PFSK-1 (cell line): Measurements from ENCODE around the gene IGLON5.

Experiments used
- SIN3A ChIP-seq: IDR thresholded peaks from 2 replicates; pipeline ENCODE4 v1.6.1; 2012; ENCODE audit warnings: mild to moderate bottlenecking, low read length, moderate library complexity, borderline replicate concordance; ENCODE audit not compliant: insufficient read depth
- TAF1 ChIP-seq: IDR thresholded peaks from 2 replicates; pipeline ENCODE4 v1.6.1; 2012; ENCODE audit warnings: low read length, control low read depth, borderline replicate concordance; ENCODE audit not compliant: insufficient read depth
- TF ChIP-seq, protein P1 (sequence below), 2 experiments: IDR thresholded peaks; 2 replicates each; pipeline versions ENCODE4 v1.6.1 to v1.8.0; 2011 to 2012; ENCODE audit warnings: low read depth in 2 of 2, low read length in 2 of 2, control low read depth in 1 of 2, inconsistent platforms in 1 of 2, mild to moderate bottlenecking in 1 of 2, moderate library complexity in 1 of 2; ENCODE audit not compliant: insufficient read depth in 1 of 2

DNA sequence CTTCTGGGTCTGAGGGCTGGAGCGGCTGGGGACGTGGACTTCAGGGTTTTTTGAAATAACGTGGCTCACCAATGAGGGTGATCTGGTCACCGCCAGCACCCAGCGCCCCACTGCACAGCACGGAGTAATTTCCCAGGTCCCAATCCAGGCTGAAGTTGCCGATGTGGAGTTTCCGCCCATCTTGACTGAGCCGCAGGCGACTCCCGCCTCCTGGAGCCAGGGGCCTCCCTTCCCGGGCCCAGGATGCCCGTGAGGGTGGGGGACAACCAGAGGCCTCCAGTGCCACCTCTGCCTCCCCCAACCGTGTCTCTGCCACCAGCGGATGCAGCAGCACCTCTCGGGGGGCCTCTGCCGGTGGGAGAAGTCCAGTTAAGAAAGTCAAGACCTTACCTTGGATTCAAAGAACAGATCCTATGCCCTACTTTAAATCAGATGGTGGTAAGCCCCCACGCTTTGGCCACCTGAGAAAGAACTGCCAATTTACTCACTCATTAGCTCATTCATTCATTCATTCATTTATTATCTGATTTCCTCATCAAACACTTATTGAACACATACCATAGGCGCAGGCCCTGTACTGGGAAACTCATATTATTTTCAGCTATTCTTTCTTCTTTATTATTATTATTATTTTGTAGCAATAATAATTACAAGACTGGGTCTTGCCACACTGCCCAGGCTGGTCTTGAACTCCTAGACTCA lies 26.6 kb downstream of the IGLON5 start:
- TF ChIP-seq TAF1 (no peak), SIN3A (no peak)
- TF ChIP-seq, protein P1, sequence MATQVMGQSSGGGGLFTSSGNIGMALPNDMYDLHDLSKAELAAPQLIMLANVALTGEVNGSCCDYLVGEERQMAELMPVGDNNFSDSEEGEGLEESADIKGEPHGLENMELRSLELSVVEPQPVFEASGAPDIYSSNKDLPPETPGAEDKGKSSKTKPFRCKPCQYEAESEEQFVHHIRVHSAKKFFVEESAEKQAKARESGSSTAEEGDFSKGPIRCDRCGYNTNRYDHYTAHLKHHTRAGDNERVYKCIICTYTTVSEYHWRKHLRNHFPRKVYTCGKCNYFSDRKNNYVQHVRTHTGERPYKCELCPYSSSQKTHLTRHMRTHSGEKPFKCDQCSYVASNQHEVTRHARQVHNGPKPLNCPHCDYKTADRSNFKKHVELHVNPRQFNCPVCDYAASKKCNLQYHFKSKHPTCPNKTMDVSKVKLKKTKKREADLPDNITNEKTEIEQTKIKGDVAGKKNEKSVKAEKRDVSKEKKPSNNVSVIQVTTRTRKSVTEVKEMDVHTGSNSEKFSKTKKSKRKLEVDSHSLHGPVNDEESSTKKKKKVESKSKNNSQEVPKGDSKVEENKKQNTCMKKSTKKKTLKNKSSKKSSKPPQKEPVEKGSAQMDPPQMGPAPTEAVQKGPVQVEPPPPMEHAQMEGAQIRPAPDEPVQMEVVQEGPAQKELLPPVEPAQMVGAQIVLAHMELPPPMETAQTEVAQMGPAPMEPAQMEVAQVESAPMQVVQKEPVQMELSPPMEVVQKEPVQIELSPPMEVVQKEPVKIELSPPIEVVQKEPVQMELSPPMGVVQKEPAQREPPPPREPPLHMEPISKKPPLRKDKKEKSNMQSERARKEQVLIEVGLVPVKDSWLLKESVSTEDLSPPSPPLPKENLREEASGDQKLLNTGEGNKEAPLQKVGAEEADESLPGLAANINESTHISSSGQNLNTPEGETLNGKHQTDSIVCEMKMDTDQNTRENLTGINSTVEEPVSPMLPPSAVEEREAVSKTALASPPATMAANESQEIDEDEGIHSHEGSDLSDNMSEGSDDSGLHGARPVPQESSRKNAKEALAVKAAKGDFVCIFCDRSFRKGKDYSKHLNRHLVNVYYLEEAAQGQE (IDR thresholded peaks at IDR 0.05; ENCODE audit: insufficient read depth in 1 of 2, low read depth in 2 of 2, low read length in 2 of 2): no peak
